HepG2 (cell line): ENCODE data around the gene POU3F1. TPM values are rescaled to one million over a fixed set of nuclear protein-coding genes. Genes with fewer than 3 reads are reported as not detected.

Experiments used
- ADNP ChIP-seq: sonication (generic); formaldehyde crosslinking; IDR thresholded peaks from 2 replicates; pipeline ENCODE4 v1.4.0; 2020; ENCODE audit warnings: missing genetic modification reagents
- BORCS8-MEF2B ChIP-seq: sonication (generic); formaldehyde crosslinking; IDR thresholded peaks from 2 replicates; pipeline ENCODE4 v1.8.0; 2022; ENCODE audit warnings: mild to moderate bottlenecking, missing genetic modification reagents
- CREM ChIP-seq, 2 experiments: sonication (generic) in 1 of 2; formaldehyde crosslinking in 1 of 2; IDR thresholded peaks; 2 replicates each; pipeline versions ENCODE4 v1.4.0 to v1.6.1; 2016 to 2020; ENCODE audit warnings: antibody characterized with exemption in 1 of 2, mild to moderate bottlenecking in 1 of 2, missing genetic modification reagents in 1 of 2
- DNMT1 ChIP-seq: sonication (generic); formaldehyde crosslinking; IDR thresholded peaks from 2 replicates; pipeline ENCODE4 v1.5.1; 2020; ENCODE audit warnings: mild to moderate bottlenecking, missing genetic modification reagents
- GTF3A ChIP-seq: sonication (generic); formaldehyde crosslinking; conservative IDR thresholded peaks from 2 replicates; pipeline ENCODE4 v1.4.0; 2020; ENCODE audit warnings: mild to moderate bottlenecking, missing genetic modification reagents
- HNRNPH1 ChIP-seq: fragments of 200-400 bp; formaldehyde crosslinking; optimal IDR thresholded peaks from 2 replicates; pipeline ENCODE3; 2017; ENCODE audit warnings: mild to moderate bottlenecking, low read depth, low read length
- NBN ChIP-seq: fragments of 450-650 bp; conservative IDR thresholded peaks from 2 replicates; pipeline ENCODE4 v1.6.1; 2017
- SMYD3 ChIP-seq: sonication (generic); formaldehyde crosslinking; IDR thresholded peaks from 2 replicates; pipeline ENCODE4 v1.8.1; 2023; ENCODE audit warnings: mild to moderate bottlenecking, missing genetic modification reagents
- SRF ChIP-seq: IDR thresholded peaks from 2 replicates; pipeline ENCODE4 v1.6.1; 2011; ENCODE audit warnings: mild to moderate bottlenecking, low read depth, low read length, moderate library complexity
- TBX3 ChIP-seq: fragments of 450-650 bp; IDR thresholded peaks from 2 replicates; pipeline ENCODE4 v1.6.1; 2017; ENCODE audit warnings: antibody characterized with exemption, mild to moderate bottlenecking, inconsistent platforms, borderline replicate concordance
- ZNF331 ChIP-seq: sonication (generic); formaldehyde crosslinking; IDR thresholded peaks from 2 replicates; pipeline ENCODE4 v1.4.0; 2020; ENCODE audit warnings: missing genetic modification reagents
- ZNF737 ChIP-seq: sonication (generic); formaldehyde crosslinking; IDR thresholded peaks from 2 replicates; pipeline ENCODE4 v1.5.0; 2020; ENCODE audit warnings: missing genetic modification reagents, mild to moderate bottlenecking, borderline replicate concordance
- polyA plus RNA-seq, 8 experiments: library from polyadenylated mRNA; depleted of rRNA in 3 of 8; stranded (reverse) in 7 of 8; unstranded in 1 of 8; fragments of >200 nt; fragmentation: Illumina TruSeq in 4 of 8; extraction: Trizol in 4 of 8; gene quantifications; 2 replicates each; pipeline versions ENCODE4 v1.2.1 to v1.2.3, GENCODE V29; 2011 to 2016; ENCODE audit warnings: low read depth in 4 of 8, missing spikeins in 1 of 8, mixed read lengths in 1 of 8; ENCODE audit not compliant: insufficient read depth in 1 of 8
- total RNA-seq, 5 experiments: library from RNA; depleted of rRNA; stranded (reverse); fragments of >200 nt; fragmentation: Illumina TruSeq; extraction: Trizol; gene quantifications; 2 replicates each; pipeline ENCODE4 v1.2.3, GENCODE V29; 2016; ENCODE audit warnings: low read depth in 1 of 5
- TF ChIP-seq, protein P1 (sequence below): sonication (generic); formaldehyde crosslinking; IDR thresholded peaks from 2 replicates; pipeline ENCODE4 v1.4.0; 2020; ENCODE audit warnings: mild to moderate bottlenecking, missing genetic modification reagents
- TF ChIP-seq, protein P2 (sequence below): sonication (generic); formaldehyde crosslinking; IDR thresholded peaks from 2 replicates; pipeline ENCODE4 v1.8.1; 2022; ENCODE audit warnings: mild to moderate bottlenecking, missing genetic modification reagents
- TF ChIP-seq, protein P3 (sequence below): sonication (generic); formaldehyde crosslinking; IDR thresholded peaks from 2 replicates; pipeline ENCODE4 v1.4.0; 2020; ENCODE audit warnings: missing genetic modification reagents, borderline replicate concordance
- TF ChIP-seq, protein P4 (sequence below): sonication (generic); formaldehyde crosslinking; IDR thresholded peaks from 2 replicates; pipeline ENCODE4 v1.4.0; 2020; ENCODE audit warnings: low read depth, mild to moderate bottlenecking, missing genetic modification reagents

The POU3F1 gene
- total and polyA plus RNA-seq, 2 of the 13 experiments (the other 11 are each of a cell fraction or from before 2014, with no cell fraction given): not detected

DNA sequence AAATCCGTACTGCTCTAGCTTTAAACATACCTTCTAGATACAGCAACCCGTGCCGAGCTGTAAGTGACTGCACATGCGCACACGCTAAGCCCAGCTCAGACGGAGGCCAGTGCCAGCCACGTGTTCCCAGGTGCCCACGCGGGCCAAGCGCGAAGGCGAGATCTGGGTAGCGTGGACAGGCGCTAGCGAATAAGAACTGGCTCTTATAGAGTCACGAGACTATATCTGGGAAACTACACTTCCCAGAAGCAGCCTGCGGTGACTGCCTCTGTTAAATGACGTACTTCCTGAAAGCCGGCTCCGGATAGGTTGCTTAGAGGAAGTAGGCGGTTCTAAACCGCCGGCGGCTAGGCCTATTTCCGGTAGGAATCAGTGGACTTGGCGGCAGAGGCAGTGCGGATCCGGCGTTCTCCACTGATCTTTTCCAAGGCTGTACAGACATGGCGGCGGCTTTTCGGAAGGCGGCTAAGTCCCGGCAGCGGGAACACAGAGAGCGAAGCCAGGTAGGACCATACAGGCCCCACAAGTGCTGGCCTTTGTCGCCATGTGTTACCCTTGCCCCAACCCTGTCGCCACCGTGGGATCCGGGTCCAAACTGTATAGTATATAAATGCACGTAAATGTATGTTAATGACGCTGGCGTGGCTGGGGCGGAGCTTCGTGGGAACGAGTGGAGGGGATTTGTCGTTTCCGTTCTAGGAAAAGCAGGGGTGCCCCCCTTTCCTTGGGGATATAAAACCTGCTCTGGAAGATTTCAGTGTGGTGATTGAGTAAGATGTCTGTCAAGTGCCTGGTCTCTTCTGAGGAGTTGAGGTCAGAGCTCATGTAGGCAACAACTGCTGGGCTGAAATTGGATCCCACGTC, 34.0 kb downstream of the POU3F1 start, which contains the start of gene UTP11 (continued):
- TF ChIP-seq BORCS8-MEF2B (CRISPR knock-in tag) (peak; percentile 98), CREM (IDR thresholded peaks at IDR 0.05) (peak; percentile 99), CREM (CRISPR knock-in tag; IDR thresholded peaks at IDR 0.05) (0 out of 2 replicates have a peak, but pooled peaks have one; percentile 42), DNMT1 (CRISPR knock-in tag) (peak; percentile 88; the same call in 1 of the 2 replicates), ZNF737 (CRISPR knock-in tag) (peak; percentile 24; the same call in 1 of the 2 replicates), SMYD3 (CRISPR knock-in tag) (peak; percentile 76; the same call in 1 of the 2 replicates), GTF3A (CRISPR knock-in tag) (0 out of 2 replicates have a peak, but pooled peaks have one; percentile 70), TBX3 (no peak), NBN (no peak), HNRNPH1 (no peak), ZNF331 (CRISPR knock-in tag) (peak; percentile 95), SRF (peak; percentile 43; the same call in 1 of the 2 replicates), ADNP (CRISPR knock-in tag) (no peak)
- TF ChIP-seq, protein P1, sequence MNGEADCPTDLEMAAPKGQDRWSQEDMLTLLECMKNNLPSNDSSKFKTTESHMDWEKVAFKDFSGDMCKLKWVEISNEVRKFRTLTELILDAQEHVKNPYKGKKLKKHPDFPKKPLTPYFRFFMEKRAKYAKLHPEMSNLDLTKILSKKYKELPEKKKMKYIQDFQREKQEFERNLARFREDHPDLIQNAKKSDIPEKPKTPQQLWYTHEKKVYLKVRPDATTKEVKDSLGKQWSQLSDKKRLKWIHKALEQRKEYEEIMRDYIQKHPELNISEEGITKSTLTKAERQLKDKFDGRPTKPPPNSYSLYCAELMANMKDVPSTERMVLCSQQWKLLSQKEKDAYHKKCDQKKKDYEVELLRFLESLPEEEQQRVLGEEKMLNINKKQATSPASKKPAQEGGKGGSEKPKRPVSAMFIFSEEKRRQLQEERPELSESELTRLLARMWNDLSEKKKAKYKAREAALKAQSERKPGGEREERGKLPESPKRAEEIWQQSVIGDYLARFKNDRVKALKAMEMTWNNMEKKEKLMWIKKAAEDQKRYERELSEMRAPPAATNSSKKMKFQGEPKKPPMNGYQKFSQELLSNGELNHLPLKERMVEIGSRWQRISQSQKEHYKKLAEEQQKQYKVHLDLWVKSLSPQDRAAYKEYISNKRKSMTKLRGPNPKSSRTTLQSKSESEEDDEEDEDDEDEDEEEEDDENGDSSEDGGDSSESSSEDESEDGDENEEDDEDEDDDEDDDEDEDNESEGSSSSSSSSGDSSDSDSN (CRISPR knock-in tag): peak; percentile 68
- TF ChIP-seq, protein P2, sequence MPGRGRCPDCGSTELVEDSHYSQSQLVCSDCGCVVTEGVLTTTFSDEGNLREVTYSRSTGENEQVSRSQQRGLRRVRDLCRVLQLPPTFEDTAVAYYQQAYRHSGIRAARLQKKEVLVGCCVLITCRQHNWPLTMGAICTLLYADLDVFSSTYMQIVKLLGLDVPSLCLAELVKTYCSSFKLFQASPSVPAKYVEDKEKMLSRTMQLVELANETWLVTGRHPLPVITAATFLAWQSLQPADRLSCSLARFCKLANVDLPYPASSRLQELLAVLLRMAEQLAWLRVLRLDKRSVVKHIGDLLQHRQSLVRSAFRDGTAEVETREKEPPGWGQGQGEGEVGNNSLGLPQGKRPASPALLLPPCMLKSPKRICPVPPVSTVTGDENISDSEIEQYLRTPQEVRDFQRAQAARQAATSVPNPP (CRISPR knock-in tag): peak; percentile 95
- TF ChIP-seq, protein P3, sequence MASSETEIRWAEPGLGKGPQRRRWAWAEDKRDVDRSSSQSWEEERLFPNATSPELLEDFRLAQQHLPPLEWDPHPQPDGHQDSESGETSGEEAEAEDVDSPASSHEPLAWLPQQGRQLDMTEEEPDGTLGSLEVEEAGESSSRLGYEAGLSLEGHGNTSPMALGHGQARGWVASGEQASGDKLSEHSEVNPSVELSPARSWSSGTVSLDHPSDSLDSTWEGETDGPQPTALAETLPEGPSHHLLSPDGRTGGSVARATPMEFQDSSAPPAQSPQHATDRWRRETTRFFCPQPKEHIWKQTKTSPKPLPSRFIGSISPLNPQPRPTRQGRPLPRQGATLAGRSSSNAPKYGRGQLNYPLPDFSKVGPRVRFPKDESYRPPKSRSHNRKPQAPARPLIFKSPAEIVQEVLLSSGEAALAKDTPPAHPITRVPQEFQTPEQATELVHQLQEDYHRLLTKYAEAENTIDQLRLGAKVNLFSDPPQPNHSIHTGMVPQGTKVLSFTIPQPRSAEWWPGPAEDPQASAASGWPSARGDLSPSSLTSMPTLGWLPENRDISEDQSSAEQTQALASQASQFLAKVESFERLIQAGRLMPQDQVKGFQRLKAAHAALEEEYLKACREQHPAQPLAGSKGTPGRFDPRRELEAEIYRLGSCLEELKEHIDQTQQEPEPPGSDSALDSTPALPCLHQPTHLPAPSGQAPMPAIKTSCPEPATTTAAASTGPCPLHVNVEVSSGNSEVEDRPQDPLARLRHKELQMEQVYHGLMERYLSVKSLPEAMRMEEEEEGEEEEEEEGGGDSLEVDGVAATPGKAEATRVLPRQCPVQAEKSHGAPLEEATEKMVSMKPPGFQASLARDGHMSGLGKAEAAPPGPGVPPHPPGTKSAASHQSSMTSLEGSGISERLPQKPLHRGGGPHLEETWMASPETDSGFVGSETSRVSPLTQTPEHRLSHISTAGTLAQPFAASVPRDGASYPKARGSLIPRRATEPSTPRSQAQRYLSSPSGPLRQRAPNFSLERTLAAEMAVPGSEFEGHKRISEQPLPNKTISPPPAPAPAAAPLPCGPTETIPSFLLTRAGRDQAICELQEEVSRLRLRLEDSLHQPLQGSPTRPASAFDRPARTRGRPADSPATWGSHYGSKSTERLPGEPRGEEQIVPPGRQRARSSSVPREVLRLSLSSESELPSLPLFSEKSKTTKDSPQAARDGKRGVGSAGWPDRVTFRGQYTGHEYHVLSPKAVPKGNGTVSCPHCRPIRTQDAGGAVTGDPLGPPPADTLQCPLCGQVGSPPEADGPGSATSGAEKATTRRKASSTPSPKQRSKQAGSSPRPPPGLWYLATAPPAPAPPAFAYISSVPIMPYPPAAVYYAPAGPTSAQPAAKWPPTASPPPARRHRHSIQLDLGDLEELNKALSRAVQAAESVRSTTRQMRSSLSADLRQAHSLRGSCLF (CRISPR knock-in tag): peak; percentile 92; the same call in 1 of the 2 replicates
- TF ChIP-seq, protein P4, sequence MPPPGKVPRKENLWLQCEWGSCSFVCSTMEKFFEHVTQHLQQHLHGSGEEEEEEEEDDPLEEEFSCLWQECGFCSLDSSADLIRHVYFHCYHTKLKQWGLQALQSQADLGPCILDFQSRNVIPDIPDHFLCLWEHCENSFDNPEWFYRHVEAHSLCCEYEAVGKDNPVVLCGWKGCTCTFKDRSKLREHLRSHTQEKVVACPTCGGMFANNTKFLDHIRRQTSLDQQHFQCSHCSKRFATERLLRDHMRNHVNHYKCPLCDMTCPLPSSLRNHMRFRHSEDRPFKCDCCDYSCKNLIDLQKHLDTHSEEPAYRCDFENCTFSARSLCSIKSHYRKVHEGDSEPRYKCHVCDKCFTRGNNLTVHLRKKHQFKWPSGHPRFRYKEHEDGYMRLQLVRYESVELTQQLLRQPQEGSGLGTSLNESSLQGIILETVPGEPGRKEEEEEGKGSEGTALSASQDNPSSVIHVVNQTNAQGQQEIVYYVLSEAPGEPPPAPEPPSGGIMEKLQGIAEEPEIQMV (CRISPR knock-in tag): peak; percentile 83
